Endothelial cell of umbilical vein (primary cell): Measurements from ENCODE around the gene BPGM. TPM values are rescaled to one million over a fixed set of nuclear protein-coding genes. Genes with fewer than 3 reads are reported as not detected.

Experiments used
- BruUV-seq: library from RNA; stranded (reverse); fragments of 400-500 nt; replicated peaks from 2 replicates; lab custom pipeline; 2021; lab: Mats Ljungman, UMichigan
- CTCF ChIA-PET: fragments of 300-600, 350-600 bp; sonication (Branson Sonifier 250); formaldehyde crosslinking; loops from one replicate; lab custom pipeline; 2021; ENCODE audit warnings: antibody characterized with exemption, inconsistent platforms; lab: Charles Lee
- POLR2A ChIA-PET: fragments of 300-600, 350-600 bp; sonication (Branson Sonifier 250); formaldehyde crosslinking; loops from one replicate; lab custom pipeline; 2021; ENCODE audit warnings: antibody characterized with exemption, inconsistent platforms; lab: Charles Lee
- DNase-seq: peaks from one replicate; pipeline ENCODE4 v3.0.0-alpha.2; 2011; ENCODE audit warnings: low read depth, low spot score
- FAIRE-seq: peaks from 2 replicates; lab custom pipeline; 2011; peaks lifted over from hg19 to GRCh38; lab: Jason Lieb, UNC
- H2AFZ ChIP-seq: 2 replicates; pipeline ENCODE4 v1.6.0; 2012; ENCODE audit warnings: low read depth, low read length, control low read depth, inconsistent platforms
- H3K27ac ChIP-seq: 2 replicates; pipeline ENCODE4 v1.5.1; 2011; ENCODE audit warnings: low read depth, mild to moderate bottlenecking, control low read depth, low read length, moderate library complexity; ENCODE audit not compliant: insufficient read depth
- H3K27me3 ChIP-seq, 2 experiments: 2 replicates each; pipeline versions ENCODE4 v1.6.0 to v1.6.1; 2011; ENCODE audit warnings: low read length in 2 of 2, mixed read lengths in 1 of 2; ENCODE audit not compliant: control insufficient read depth in 2 of 2, insufficient read depth in 2 of 2
- H3K36me3 ChIP-seq, 2 experiments: 2 replicates in 1 of 2; 3 replicates in 1 of 2; pipeline ENCODE4 v1.5.1; 2011; ENCODE audit warnings: low read length in 2 of 2, mild to moderate bottlenecking in 1 of 2, moderate library complexity in 1 of 2; ENCODE audit not compliant: control insufficient read depth in 2 of 2, insufficient read depth in 2 of 2; ENCODE audit errors: extremely low read depth in 1 of 2
- H3K4me1 ChIP-seq: 3 replicates; pipeline ENCODE4 v1.5.1; 2011; ENCODE audit warnings: mild to moderate bottlenecking, low read length; ENCODE audit not compliant: control insufficient read depth, insufficient read depth; ENCODE audit errors: extremely low read depth
- H3K4me2 ChIP-seq: 2 replicates; pipeline ENCODE4 v1.6.1; 2011; ENCODE audit warnings: low read length, control low read depth, mixed read lengths; ENCODE audit not compliant: insufficient read depth
- H3K4me3 ChIP-seq, 3 experiments: fragments of 200-600 bp in 1 of 3; sonication (generic), shearing (Covaris generic) in 1 of 3; replicated peaks in 1 of 3; 2 replicates each; pipeline ENCODE4 v1.5.1; 2011 to 2016; ENCODE audit warnings: control low read depth in 3 of 3, low read length in 3 of 3, mild to moderate bottlenecking in 2 of 3, inconsistent platforms in 1 of 3, low read depth in 1 of 3, moderate library complexity in 1 of 3; ENCODE audit not compliant: insufficient read depth in 1 of 3
- H3K79me2 ChIP-seq: 2 replicates; pipeline ENCODE4 v1.6.0; 2012; ENCODE audit warnings: low read length, inconsistent platforms; ENCODE audit not compliant: control insufficient read depth, insufficient read depth
- H3K9ac ChIP-seq: replicated peaks from 2 replicates; pipeline ENCODE3; 2011; ENCODE audit warnings: low read length, control low read depth; ENCODE audit not compliant: insufficient read depth; ENCODE audit errors: extremely low read depth
- H3K9me1 ChIP-seq: replicated peaks from 3 replicates; pipeline ENCODE4 v1.6.0; 2011; ENCODE audit warnings: mild to moderate bottlenecking, low read length; ENCODE audit not compliant: control insufficient read depth, insufficient read depth; ENCODE audit errors: extremely low read depth
- H3K9me3 ChIP-seq: replicated peaks from 2 replicates; pipeline ENCODE4 v1.5.1; 2012; ENCODE audit warnings: low read length, inconsistent platforms; ENCODE audit not compliant: control insufficient read depth, insufficient read depth
- H4K20me1 ChIP-seq: replicated peaks from 2 replicates; pipeline ENCODE3; 2011; ENCODE audit warnings: mild to moderate bottlenecking, low read length; ENCODE audit not compliant: control insufficient read depth, insufficient read depth; ENCODE audit errors: extremely low read depth
- EZH2 ChIP-seq: IDR thresholded peaks from 2 replicates; pipeline ENCODE4 v1.6.1; 2012; ENCODE audit warnings: borderline replicate concordance, low read depth, mild to moderate bottlenecking, moderate library complexity, low read length, inconsistent platforms; ENCODE audit not compliant: severe bottlenecking
- FOS ChIP-seq: IDR thresholded peaks from 2 replicates; pipeline ENCODE4 v1.6.1; 2011; ENCODE audit warnings: mild to moderate bottlenecking, low read length, moderate library complexity, borderline replicate concordance; ENCODE audit not compliant: insufficient read depth
- GATA2 ChIP-seq: IDR thresholded peaks from 2 replicates; pipeline ENCODE4 v1.7.0; 2011; ENCODE audit warnings: low read depth, mild to moderate bottlenecking, moderate library complexity, mixed read lengths, low read length; ENCODE audit not compliant: insufficient read length, insufficient read depth
- JUN ChIP-seq: IDR thresholded peaks from 2 replicates; pipeline ENCODE4 v1.6.1; 2011; ENCODE audit warnings: borderline replicate concordance, low read depth; ENCODE audit not compliant: insufficient read length, insufficient read depth
- MAX ChIP-seq: IDR thresholded peaks from 2 replicates; pipeline ENCODE4 v1.6.1; 2011; ENCODE audit not compliant: insufficient read depth, insufficient read length
- MYC ChIP-seq: IDR thresholded peaks from one replicate; pipeline ENCODE4 v1.6.1; 2011; ENCODE audit warnings: mild to moderate bottlenecking, low read depth, low read length
- POLR2A ChIP-seq: IDR thresholded peaks from 2 replicates; pipeline ENCODE4 v1.6.1; 2012; ENCODE audit warnings: low read depth, mild to moderate bottlenecking, control low read depth, low read length
- POLR2AphosphoS5 ChIP-seq: IDR thresholded peaks from 2 replicates; pipeline ENCODE4 v1.6.1; 2012; ENCODE audit warnings: low read depth, mild to moderate bottlenecking, control low read depth, low read length, moderate library complexity; ENCODE audit not compliant: insufficient read depth
- dilution Hi-C: fragments of 300-500 bp; cut with MboI; formaldehyde crosslinking; loops from one replicate; pipeline ENCODE4 v1.15.0; 2019; ENCODE audit warnings: low sequenced_read_pairs; ENCODE audit not compliant: extremely low pct_ligation_motif_present
- intact Hi-C: fragments of 100-400 bp; cut with micrococcal nuclease; formaldehyde crosslinking; loops from one replicate; pipeline ENCODE4 v1.10.0; 2022
- polyA plus RNA-seq, 4 experiments: library from polyadenylated mRNA; depleted of rRNA in 3 of 4; stranded (reverse) in 3 of 4; unstranded in 1 of 4; fragments of >200 nt; gene quantifications; 2 replicates each; pipeline versions ENCODE4 v1.2.1 to v1.2.3, GENCODE V29; 2011 to 2012; ENCODE audit warnings: missing spikeins in 1 of 4
- total RNA-seq: library from RNA; stranded (reverse); gene quantifications from 2 replicates; pipeline ENCODE4 v1.2.3, GENCODE V29; 2021
- TF ChIP-seq, protein P1 (sequence below), 2 donors: IDR thresholded peaks; 1 replicate in 1 of 2; 2 replicates in 1 of 2; pipeline ENCODE4 v1.5.1; 2011; ENCODE audit warnings: low read length in 2 of 2, mild to moderate bottlenecking in 2 of 2, moderate library complexity in 2 of 2, control low read depth in 1 of 2, inconsistent platforms in 1 of 2, low read depth in 1 of 2; ENCODE audit not compliant: insufficient read depth in 1 of 2; ENCODE audit errors: extremely low read depth in 1 of 2

Gene BPGM
- total and polyA plus RNA-seq, 2 donors (not counting 3 experiments of a cell fraction or from before 2014, with no cell fraction given) = 24.2 to 28.3 TPM

GRCh38 chr7:134679006-134679405 lies 32.4 kb downstream of the BPGM start:
- FAIRE-seq = no peak
- POLR2A ChIA-PET = no interaction called here
- Histone ChIP-seq H2AFZ (no peak overlapping the region), H3K4me3 (no peak overlapping the region), H3K9ac (no peak overlapping the region), H3K9me1 (no peaks in the 10 kb centered on the region), H3K4me2 (no peak overlapping the region), H3K4me1 (no peaks in the 10 kb centered on the region), H3K36me3 (peaks cover 2 to 4% of the 10 kb centered on the region in 2 experiments), H3K9me3 (no peaks in the 10 kb centered on the region), H3K27ac (no peak overlapping the region), H4K20me1 (no peaks in the 10 kb centered on the region), H3K27me3 (no peaks in the 10 kb centered on the region), H3K79me2 (peaks cover 27% of the 10 kb centered on the region)
- BruUV-seq = no TSS peak
- DNase-seq = no peak
- dilution Hi-C loops = no loop called here
- intact Hi-C loops = no loop called here
- TF ChIP-seq EZH2 = no peak
- no peak for TF ChIP-seq FOS
- TF ChIP-seq POLR2A = no peak
- TF ChIP-seq POLR2AphosphoS5 = no peak
- no peak for TF ChIP-seq GATA2
- no peak for TF ChIP-seq MYC
- TF ChIP-seq, protein P1, sequence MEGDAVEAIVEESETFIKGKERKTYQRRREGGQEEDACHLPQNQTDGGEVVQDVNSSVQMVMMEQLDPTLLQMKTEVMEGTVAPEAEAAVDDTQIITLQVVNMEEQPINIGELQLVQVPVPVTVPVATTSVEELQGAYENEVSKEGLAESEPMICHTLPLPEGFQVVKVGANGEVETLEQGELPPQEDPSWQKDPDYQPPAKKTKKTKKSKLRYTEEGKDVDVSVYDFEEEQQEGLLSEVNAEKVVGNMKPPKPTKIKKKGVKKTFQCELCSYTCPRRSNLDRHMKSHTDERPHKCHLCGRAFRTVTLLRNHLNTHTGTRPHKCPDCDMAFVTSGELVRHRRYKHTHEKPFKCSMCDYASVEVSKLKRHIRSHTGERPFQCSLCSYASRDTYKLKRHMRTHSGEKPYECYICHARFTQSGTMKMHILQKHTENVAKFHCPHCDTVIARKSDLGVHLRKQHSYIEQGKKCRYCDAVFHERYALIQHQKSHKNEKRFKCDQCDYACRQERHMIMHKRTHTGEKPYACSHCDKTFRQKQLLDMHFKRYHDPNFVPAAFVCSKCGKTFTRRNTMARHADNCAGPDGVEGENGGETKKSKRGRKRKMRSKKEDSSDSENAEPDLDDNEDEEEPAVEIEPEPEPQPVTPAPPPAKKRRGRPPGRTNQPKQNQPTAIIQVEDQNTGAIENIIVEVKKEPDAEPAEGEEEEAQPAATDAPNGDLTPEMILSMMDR (IDR thresholded peaks at IDR 0.05; ENCODE audit: extremely low read depth in 1 of 2, insufficient read depth in 1 of 2, low read depth in 1 of 2, low read length in 2 of 2) = no peak
- TF ChIP-seq MAX = no peak
- TF ChIP-seq JUN = no peak
- CTCF ChIA-PET = interaction anchor here (1.5 to 1.6 kb wide), 2 partner anchors 11 to 24 kb away, joined by 4 to 5 read pairs; no protein-coding TSS in a partner anchor
